ENCODE measurements around the gene PSMB11. TPM values are rescaled to one million over a fixed set of nuclear protein-coding genes. Genes with fewer than 3 reads are reported as not detected.

Gene PSMB11
- total and polyA plus RNA-seq, 8 donors, result 0.05 TPM; not detected in 7

- no peaks in the 10 kb centered on the region for H3K9me3 ChIP-seq
These were observed 45.0 kb upstream of the PSMB11 start for GRCh38 chr14:22996768-22997654.

DNA sequence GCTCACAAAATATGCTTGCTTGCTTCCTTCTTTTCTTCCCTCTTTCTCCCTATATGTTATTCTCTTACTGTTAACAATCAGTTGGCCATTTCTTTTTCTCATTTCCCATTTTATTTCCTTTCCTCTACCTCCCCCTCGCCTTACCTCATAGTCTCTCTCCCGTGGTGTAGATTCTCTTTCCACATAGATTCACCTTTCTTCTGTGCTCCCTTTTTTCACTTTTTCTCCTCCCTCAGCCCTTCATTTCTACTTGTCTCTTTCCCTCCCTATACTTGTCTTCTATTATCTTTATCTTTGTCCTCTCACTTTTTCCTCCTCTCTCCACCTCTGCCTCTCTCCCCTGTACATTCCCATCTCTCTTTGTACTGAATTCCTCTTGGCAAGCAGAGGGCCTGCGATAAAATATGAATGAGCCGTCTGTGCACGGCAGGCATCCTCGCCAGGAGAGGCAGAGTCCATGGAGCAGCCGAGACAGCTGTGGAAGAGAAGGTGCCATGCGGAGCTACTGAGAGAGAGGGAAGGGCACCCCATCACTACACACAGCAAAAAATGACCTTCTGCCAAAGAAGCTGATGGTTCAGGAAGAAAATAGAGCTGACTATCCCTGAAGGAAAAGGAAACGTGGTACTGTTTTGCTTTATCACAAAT is 44.2 kb upstream of the PSMB11 start:
- FAIRE-seq, result no peak
- ATAC-seq, result no peak
- H3K36me3 ChIP-seq, result no peaks in the 10 kb centered on the region
- no peak overlapping the region for H3K27ac ChIP-seq
- no peak for DNase-seq
- intact Hi-C loops (cut with DNase I), result loop anchor here in 2 of 3 donors (5.0 to 10.0 kb wide), 2 partner anchors 50 to 57 kb away; partner anchors contain the start of gene CDH24 (in 1 of the 2)
- H3K9me3 ChIP-seq, result no peaks in the 10 kb centered on the region
- H3K4me1 ChIP-seq, result no peaks in the 10 kb centered on the region
- no peak overlapping the region for H3K4me3 ChIP-seq
- WGBS, 2 donors, result 70 to 75% methylated on average over 9 of the region's 9 CpGs
- TF ChIP-seq, protein P1, sequence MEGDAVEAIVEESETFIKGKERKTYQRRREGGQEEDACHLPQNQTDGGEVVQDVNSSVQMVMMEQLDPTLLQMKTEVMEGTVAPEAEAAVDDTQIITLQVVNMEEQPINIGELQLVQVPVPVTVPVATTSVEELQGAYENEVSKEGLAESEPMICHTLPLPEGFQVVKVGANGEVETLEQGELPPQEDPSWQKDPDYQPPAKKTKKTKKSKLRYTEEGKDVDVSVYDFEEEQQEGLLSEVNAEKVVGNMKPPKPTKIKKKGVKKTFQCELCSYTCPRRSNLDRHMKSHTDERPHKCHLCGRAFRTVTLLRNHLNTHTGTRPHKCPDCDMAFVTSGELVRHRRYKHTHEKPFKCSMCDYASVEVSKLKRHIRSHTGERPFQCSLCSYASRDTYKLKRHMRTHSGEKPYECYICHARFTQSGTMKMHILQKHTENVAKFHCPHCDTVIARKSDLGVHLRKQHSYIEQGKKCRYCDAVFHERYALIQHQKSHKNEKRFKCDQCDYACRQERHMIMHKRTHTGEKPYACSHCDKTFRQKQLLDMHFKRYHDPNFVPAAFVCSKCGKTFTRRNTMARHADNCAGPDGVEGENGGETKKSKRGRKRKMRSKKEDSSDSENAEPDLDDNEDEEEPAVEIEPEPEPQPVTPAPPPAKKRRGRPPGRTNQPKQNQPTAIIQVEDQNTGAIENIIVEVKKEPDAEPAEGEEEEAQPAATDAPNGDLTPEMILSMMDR (IDR thresholded peaks at IDR 0.05), result no peak
- no peaks in the 10 kb centered on the region for H3K27me3 ChIP-seq

More at GRCh38 chr14:22996768-22997654, 45.0 kb upstream of the PSMB11 start:
- TF ChIP-seq, protein P1 (IDR thresholded peaks at IDR 0.05), result no peak
- no peak overlapping the region for H3K27ac ChIP-seq
- no peak overlapping the region for H3K4me3 ChIP-seq
- no peaks in the 10 kb centered on the region for H3K36me3 ChIP-seq
- no peaks in the 10 kb centered on the region for H3K27me3 ChIP-seq
- ATAC-seq, result peak in 2 of 4 donors; percentile 23 to 33
- FAIRE-seq, result no peak
- no peak for DNase-seq
- intact Hi-C loops (cut with DNase I), result loop anchor here in 2 of 3 donors (5.0 to 10.0 kb wide), 2 partner anchors 50 to 58 kb away; partner anchors contain the start of gene CDH24 (in 1 of the 2)
- WGBS, 2 donors, result 73 to 75% methylated on average over 11 of the region's 11 CpGs
- no peaks in the 10 kb centered on the region for H3K4me1 ChIP-seq

DNA sequence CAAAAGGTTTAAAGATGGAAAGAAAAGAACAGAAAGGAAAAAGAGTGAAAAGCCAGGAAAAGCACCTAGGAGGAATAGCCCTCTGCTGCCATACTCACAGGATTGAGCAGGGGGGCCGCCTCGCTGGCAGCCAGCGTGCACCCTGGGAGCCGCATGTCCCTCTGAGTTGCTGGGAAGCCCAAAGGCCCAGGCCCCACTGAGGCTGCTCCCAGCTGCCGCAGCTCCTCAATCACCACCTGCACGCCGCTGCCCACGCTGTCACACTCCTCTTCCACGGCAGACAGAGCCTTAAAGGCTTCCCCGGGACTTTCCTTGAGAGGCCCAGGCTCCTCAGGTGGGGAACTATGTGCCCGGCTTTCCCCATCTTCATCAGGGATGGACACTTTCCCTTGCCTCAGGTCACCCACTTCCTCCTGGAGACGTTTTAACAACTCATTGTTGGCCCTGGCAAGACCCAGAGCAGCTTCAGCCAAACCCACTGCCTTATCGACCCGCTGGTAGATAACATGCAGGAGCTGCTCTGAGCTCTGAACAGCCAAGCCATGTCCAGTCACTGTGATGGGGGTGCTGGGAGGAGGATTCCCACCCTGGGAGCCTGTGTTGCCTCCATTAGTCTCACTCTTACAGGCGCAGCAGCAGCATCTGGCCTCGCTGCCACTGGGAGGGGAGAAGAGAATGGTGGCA is 43.5 kb upstream of the PSMB11 start:
- ATAC-seq (peak in 3 of 4 donors; percentile 23 to 61 (median 37)), DNase-seq (peak in 1 of 6 donors; percentile 46), FAIRE-seq (no peak)
- TF ChIP-seq, protein P1 (IDR thresholded peaks at IDR 0.05), result no peak
- WGBS, 2 donors, result 69 to 71% methylated on average over 16 of the region's 16 CpGs
- Histone ChIP-seq H3K4me3 (no peak overlapping the region), H3K27ac (no peak overlapping the region), H3K27me3 (no peaks in the 10 kb centered on the region), H3K36me3 (no peaks in the 10 kb centered on the region), H3K4me1 (no peaks in the 10 kb centered on the region), H3K9me3 (no peaks in the 10 kb centered on the region)
- intact Hi-C loops (cut with DNase I), result loop anchor here in 2 of 3 donors (5.0 to 10.0 kb wide), 2 partner anchors 49 to 56 kb away; partner anchors contain the start of gene CDH24 (in 1 of the 2)

GRCh38 chr14:23000860-23001259 is 41.2 kb upstream of the PSMB11 start:
- ATAC-seq, result no peak
- no peak overlapping the region for H3K27ac ChIP-seq

More at GRCh38 chr14:23000860-23001259, 41.2 kb upstream of the PSMB11 start:
- TF ChIP-seq, protein P1 (IDR thresholded peaks at IDR 0.05), result no peak
- intact Hi-C loops (cut with DNase I), result no loop called here
- DNase-seq (no peak), FAIRE-seq (no peak)
- no peaks in the 10 kb centered on the region for H3K27me3 ChIP-seq
- 95 to 96% methylated on average over 2 of the region's 2 CpGs for WGBS, 2 donors
- no peaks in the 10 kb centered on the region for H3K9me3 ChIP-seq
- H3K4me3 ChIP-seq, result no peak overlapping the region
- H3K36me3 ChIP-seq, result no peaks in the 10 kb centered on the region
- peaks cover 0 to 5% (median 4%) of the 10 kb centered on the region in 3 donors for H3K4me1 ChIP-seq
